ENCODE results near the gene C11orf86.

GRCh38 chr11:67016550-67016949 is 41.4 kb downstream of the C11orf86 start:
- TF ChIP-seq CTCF (IDR thresholded peaks at IDR 0.05) (no peak), POLR2A (IDR thresholded peaks at IDR 0.05) (no peak)

Data from thyroid gland (tissue), 4 donors.